HepG2 (cell line): Measurements from ENCODE around the gene ATP6V0E1. TPM values are rescaled to one million over a fixed set of nuclear protein-coding genes. Genes with fewer than 3 reads are reported as not detected.

ENCODE experiments used
- ATAC-seq: fragments of 200-7000 bp; cut with Tn5 transposase; 3 replicates; pipeline ENCODE4 v1.9.1; 2020; ENCODE audit warnings: mild to moderate bottlenecking, moderate library complexity
- BruUV-seq: library from RNA; stranded (reverse); fragments of 400-500 nt; replicated peaks from 2 replicates; lab custom pipeline; 2021; lab: Mats Ljungman, UMichigan
- CTCF ChIA-PET: fragments of 300-600 bp; formaldehyde crosslinking; extraction: SDS; loops from one replicate; lab custom pipeline; 2021; ENCODE audit warnings: low total read pairs, inconsistent platforms, low intra/inter-chr PET ratio; lab: Yijun Ruan, JAX
- POLR2A ChIA-PET: fragments of 350-600 bp; sonication (Branson Sonifier 250); formaldehyde crosslinking; loops from one replicate; lab custom pipeline; 2020; ENCODE audit warnings: antibody characterized with exemption, inconsistent platforms; lab: Yijun Ruan, JAX
- DNase-seq: peaks from one replicate; pipeline ENCODE4 v3.0.0-alpha.2; 2015; ENCODE audit warnings: low spot score
- FAIRE-seq: peaks from 3 replicates; lab custom pipeline; 2011; peaks lifted over from hg19 to GRCh38; lab: Jason Lieb, UNC
- H2AFZ ChIP-seq: one replicate; pipeline ENCODE4 v1.6.1; 2011; ENCODE audit warnings: low read length, inconsistent platforms
- H3K27ac ChIP-seq: fragments of 300-600 bp; 3 replicates; pipeline ENCODE4 v1.8.0; 2011; ENCODE audit warnings: mixed run types, mild to moderate bottlenecking, mixed read lengths, low read length, inconsistent platforms; ENCODE audit not compliant: insufficient read depth; ENCODE audit errors: extremely low read length
- H3K27me3 ChIP-seq, 2 experiments: fragments of 200-600 bp in 1 of 2; 2 replicates in 1 of 2; 3 replicates in 1 of 2; pipeline versions ENCODE4 v1.6.0 to v1.8.0; 2011; ENCODE audit warnings: low read length in 2 of 2, mild to moderate bottlenecking in 2 of 2, moderate library complexity in 2 of 2, inconsistent platforms in 1 of 2; ENCODE audit not compliant: insufficient read depth in 2 of 2, control insufficient read depth in 1 of 2
- H3K36me3 ChIP-seq, 2 experiments: fragments of 200-600 bp in 1 of 2; replicated peaks in 1 of 2; 2 replicates in 1 of 2; 3 replicates in 1 of 2; pipeline versions ENCODE4 v1.5.1 to v1.8.0; 2011; ENCODE audit warnings: low read length in 2 of 2, inconsistent platforms in 1 of 2; ENCODE audit not compliant: insufficient read depth in 2 of 2, control insufficient read depth in 1 of 2
- H3K4me1 ChIP-seq: 2 replicates; pipeline ENCODE4 v1.5.1; 2012; ENCODE audit warnings: low read length, inconsistent platforms; ENCODE audit not compliant: insufficient read depth
- H3K4me2 ChIP-seq: 2 replicates; pipeline ENCODE4 v1.6.0; 2011; ENCODE audit warnings: low read depth, low read length, inconsistent platforms
- H3K4me3 ChIP-seq, 3 experiments: fragments of 200-600 bp in 1 of 3; sonication (generic), shearing (Covaris generic) in 1 of 3; replicated peaks in 1 of 3; 2 replicates each; pipeline ENCODE4 v1.5.1; 2011 to 2016; ENCODE audit warnings: low read length in 3 of 3, inconsistent platforms in 2 of 3, low read depth in 2 of 3, mild to moderate bottlenecking in 2 of 3, control low read depth in 1 of 3, mixed read lengths in 1 of 3; ENCODE audit not compliant: insufficient read depth in 1 of 3
- H3K79me2 ChIP-seq: one replicate; pipeline ENCODE4 v1.6.1; 2011; ENCODE audit warnings: low read length, inconsistent platforms; ENCODE audit not compliant: insufficient read depth
- H3K9ac ChIP-seq: 2 replicates; pipeline ENCODE4 v1.6.0; 2011; ENCODE audit warnings: mild to moderate bottlenecking, low read depth, low read length, inconsistent platforms; ENCODE audit not compliant: insufficient read depth
- H3K9me3 ChIP-seq: 2 replicates; pipeline ENCODE4 v1.5.1; 2012; ENCODE audit warnings: mild to moderate bottlenecking, low read length
- H4K20me1 ChIP-seq: 2 replicates; pipeline ENCODE4 v1.6.0; 2011; ENCODE audit warnings: inconsistent platforms, mild to moderate bottlenecking, low read length, moderate library complexity; ENCODE audit not compliant: insufficient read depth
- HCFC1 ChIP-seq: fragments of 150-350 bp; IDR thresholded peaks from 2 replicates; pipeline ENCODE4 v1.6.1; 2014; ENCODE audit warnings: low read depth, low read length
- NCOA5 ChIP-seq: sonication (generic); formaldehyde crosslinking; IDR thresholded peaks from 2 replicates; pipeline ENCODE4 v1.4.0; 2020; ENCODE audit warnings: missing genetic modification reagents
- ZFP1 ChIP-seq: IDR thresholded peaks from 2 replicates; pipeline ENCODE4 v1.6.1; 2016
- ZMYM3 ChIP-seq: sonication (generic); formaldehyde crosslinking; IDR thresholded peaks from 2 replicates; pipeline ENCODE4 v1.5.1; 2020; ENCODE audit warnings: mild to moderate bottlenecking, missing genetic modification reagents
- ZNF17 ChIP-seq: sonication (generic); formaldehyde crosslinking; IDR thresholded peaks from 2 replicates; pipeline ENCODE4 v1.5.0; 2020; ENCODE audit warnings: mild to moderate bottlenecking, missing genetic modification reagents
- WGBS: methylation state at CpG from one replicate; pipeline ENCODE4 v1.1.6; 2017; ENCODE audit warnings: low lambda C conversion rate; 5-methylcytosine and 5-hydroxymethylcytosine counted together
- in situ Hi-C: cut with HindIII; loops from 2 replicates; pipeline ENCODE4 v1.10.0; 2017; ENCODE audit warnings: low pct_unique_long_range_greater_than_20kb; ENCODE audit not compliant: extremely low pct_ligation_motif_present
- intact Hi-C: fragments of 100-400 bp; cut with micrococcal nuclease; formaldehyde crosslinking; loops from one replicate; pipeline ENCODE4 v1.10.0; 2022; ENCODE audit not compliant: unreplicated experiment
- polyA plus RNA-seq, 8 experiments: library from polyadenylated mRNA; depleted of rRNA in 3 of 8; stranded (reverse) in 7 of 8; unstranded in 1 of 8; fragments of >200 nt; fragmentation: Illumina TruSeq in 4 of 8; extraction: Trizol in 4 of 8; gene quantifications; 2 replicates each; pipeline versions ENCODE4 v1.2.1 to v1.2.3, GENCODE V29; 2011 to 2016; ENCODE audit warnings: low read depth in 4 of 8, missing spikeins in 1 of 8, mixed read lengths in 1 of 8; ENCODE audit not compliant: insufficient read depth in 1 of 8
- total RNA-seq, 5 experiments: library from RNA; depleted of rRNA; stranded (reverse); fragments of >200 nt; fragmentation: Illumina TruSeq; extraction: Trizol; gene quantifications; 2 replicates each; pipeline ENCODE4 v1.2.3, GENCODE V29; 2016; ENCODE audit warnings: low read depth in 1 of 5

The ATP6V0E1 gene
- total and polyA plus RNA-seq, 2 of the 13 experiments (the other 11 are each of a cell fraction or from before 2014, with no cell fraction given) = 143 to 215 TPM

DNA sequence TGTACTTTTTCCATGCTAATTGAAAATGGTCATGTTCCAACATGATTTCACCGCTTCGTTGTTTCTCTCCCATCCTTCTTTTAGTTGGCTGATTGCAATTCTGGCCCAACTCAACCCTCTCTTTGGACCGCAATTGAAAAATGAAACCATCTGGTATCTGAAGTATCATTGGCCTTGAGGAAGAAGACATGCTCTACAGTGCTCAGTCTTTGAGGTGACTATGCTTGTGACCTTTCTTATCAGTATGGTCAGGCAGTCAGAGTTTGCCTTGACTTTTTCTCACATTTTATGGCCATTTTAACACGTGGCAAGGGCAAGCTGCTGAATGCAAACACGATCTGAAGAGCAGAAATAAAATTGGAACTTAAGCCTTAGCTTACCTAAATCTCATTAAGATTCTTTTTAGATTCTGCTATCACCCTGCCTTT lies 36.6 kb downstream of the ATP6V0E1 start:
- peaks cover 19% of the 10 kb centered on the region for H3K79me2 ChIP-seq
- ATAC-seq = no peak
- TF ChIP-seq ZFP1 (CRISPR knock-in tag) = no peak
- no peak for TF ChIP-seq HCFC1
- TF ChIP-seq ZMYM3 (CRISPR knock-in tag) = no peak
- TF ChIP-seq ZNF17 = no peak
- TF ChIP-seq, all 625 proteins: peak for 0
- WGBS = 94% methylated on average over 5 of the region's 5 CpGs
- ChIA-PET POLR2A (no interaction called here), CTCF (no interaction called here)
- in situ Hi-C loops = no loop called here
- no peaks in the 10 kb centered on the region for H3K9me3 ChIP-seq
- H3K36me3 ChIP-seq = peaks cover 6 to 30% of the 10 kb centered on the region in 2 experiments; a peak in 3 of 5 replicates
- H2AFZ ChIP-seq = no peak overlapping the region
- intact Hi-C loops = no loop called here
- no peak overlapping the region for H3K4me2 ChIP-seq
- no peaks in the 10 kb centered on the region for H3K27me3 ChIP-seq
- FAIRE-seq (no peak), DNase-seq (no peak)
- BruUV-seq = no TSS peak
- H3K9ac ChIP-seq = no peak overlapping the region
- H4K20me1 ChIP-seq = no peaks in the 10 kb centered on the region
- H3K27ac ChIP-seq = no peak overlapping the region
- H3K4me3 ChIP-seq = no peak overlapping the region
- H3K4me1 ChIP-seq = peaks cover 22% of the 10 kb centered on the region

DNA sequence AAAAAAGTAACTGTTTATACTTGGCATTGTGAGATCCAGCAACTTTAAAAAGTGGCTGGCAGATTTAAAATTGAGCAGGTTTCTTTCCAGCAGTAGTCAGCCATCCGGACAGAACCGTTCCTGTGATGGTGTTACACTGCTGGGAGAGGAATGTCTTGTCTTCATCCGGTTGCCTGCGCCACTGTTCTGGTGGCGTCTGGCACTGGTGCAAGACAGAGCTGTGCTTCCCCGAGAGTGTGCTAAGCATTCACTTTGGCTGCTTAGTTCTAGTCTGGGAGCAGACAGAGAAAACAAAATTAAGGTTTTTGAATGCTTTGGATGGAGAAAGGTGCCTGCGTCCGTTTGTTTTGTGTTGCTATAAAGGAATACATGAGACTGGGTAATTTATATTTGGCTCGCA lies 37.1 kb downstream of the ATP6V0E1 start:
- no peak for TF ChIP-seq NCOA5 (CRISPR knock-in tag)
- TF ChIP-seq, all 625 proteins: peak for 0
- H4K20me1 ChIP-seq = no peaks in the 10 kb centered on the region
- H3K27me3 ChIP-seq = no peaks in the 10 kb centered on the region
- in situ Hi-C loops (no loop called here), intact Hi-C loops (no loop called here)
- no peak overlapping the region for H3K4me3 ChIP-seq
- ChIA-PET CTCF (no interaction called here), POLR2A (no interaction called here)
- no peak overlapping the region for H2AFZ ChIP-seq
- BruUV-seq = no TSS peak
- ATAC-seq = no peak
- DNase-seq = no peak
- FAIRE-seq = no peak
- H3K4me2 ChIP-seq = no peak overlapping the region
- H3K9me3 ChIP-seq = no peaks in the 10 kb centered on the region
- H3K4me1 ChIP-seq = peaks cover 17% of the 10 kb centered on the region
- no peak overlapping the region for H3K9ac ChIP-seq
- peaks cover 6 to 30% of the 10 kb centered on the region in 2 experiments; a peak in 3 of 5 replicates for H3K36me3 ChIP-seq
- 93% methylated on average over 9 of the region's 9 CpGs for WGBS
- H3K27ac ChIP-seq = no peak overlapping the region
- H3K79me2 ChIP-seq = peaks cover 21% of the 10 kb centered on the region
